NCI-H510A (cell line): Measurements from ENCODE around the gene PIERCE2.
"Not testable (repeated sequence)": the region's sequence is repeated elsewhere in the genome, so short reads cannot be mapped to it uniquely, and the experiment has no call there.

Experiments used
- DNase-seq: peaks from one replicate; lab custom pipeline; 2025; lab: John Stamatoyannopoulos, UW

PIERCE2 gene

GRCh38 chr15:55408012-55408928, at the start of gene PIERCE2, which contains the start of gene CCPG1:
Gene PIERCE2, plus strand, starts transcription at chr15:55408495. Its CDS starts 274 bp downstream, at chr15:55408769.
Gene CCPG1, minus strand, starts transcription at chr15:55408359. Its CDS starts 18,935 bp downstream, at chr15:55389424.
- peak; percentile 84 for DNase-seq

- DNase-seq = no peak
Measured at GRCh38 chr15:55360256-55360655, 48.0 kb upstream of the PIERCE2 start.

- no peak for DNase-seq
Measured at GRCh38 chr15:55361048-55361447, 47.2 kb upstream of the PIERCE2 start.

- DNase-seq = no peak
Measured at GRCh38 chr15:55362641-55363040, 45.7 kb upstream of the PIERCE2 start.

GRCh38 chr15:55366981-55367380, 41.3 kb upstream of the PIERCE2 start:
- DNase-seq = no peak

- no peak for DNase-seq
Measured at GRCh38 chr15:55372701-55373440, 35.4 kb upstream of the PIERCE2 start.

GRCh38 chr15:55379095-55379494, 29.2 kb upstream of the PIERCE2 start:
- no peak for DNase-seq

GRCh38 chr15:55381595-55381994, 26.7 kb upstream of the PIERCE2 start:
- DNase-seq = no peak

GRCh38 chr15:55383687-55384086, 24.6 kb upstream of the PIERCE2 start:
- no peak for DNase-seq

GRCh38 chr15:55387027-55387426, 21.3 kb upstream of the PIERCE2 start:
- no peak for DNase-seq

- DNase-seq = no peak
Measured at GRCh38 chr15:55389264-55389607, 19.1 kb upstream of the PIERCE2 start.

- no peak for DNase-seq
Measured at GRCh38 chr15:55394694-55395093, 13.6 kb upstream of the PIERCE2 start.

- DNase-seq = no peak
Measured at GRCh38 chr15:55398243-55398642, 10.1 kb upstream of the PIERCE2 start.

GRCh38 chr15:55400050-55400449, 8.2 kb upstream of the PIERCE2 start:
- not testable (repeated sequence) for DNase-seq

- DNase-seq = no peak
Measured at GRCh38 chr15:55401786-55402246, 6.5 kb upstream of the PIERCE2 start.

GRCh38 chr15:55402707-55403106, 5.6 kb upstream of the PIERCE2 start:
- DNase-seq = no peak

GRCh38 chr15:55403531-55403930, 4.8 kb upstream of the PIERCE2 start:
- DNase-seq = no peak

GRCh38 chr15:55407498-55408011, 740 bp upstream of the PIERCE2 start:
- DNase-seq = no peak

GRCh38 chr15:55408976-55409375, 681 bp downstream of the PIERCE2 start:
- not testable (repeated sequence) for DNase-seq

- not testable (repeated sequence) for DNase-seq
Measured at GRCh38 chr15:55417678-55418077, 9.4 kb downstream of the PIERCE2 start.

- no peak for DNase-seq
Measured at GRCh38 chr15:55420171-55420866, 12.0 kb downstream of the PIERCE2 start.

GRCh38 chr15:55422089-55422488, 13.8 kb downstream of the PIERCE2 start:
- DNase-seq = no peak
